ENCODE data around the gene STIMATE.

STIMATE gene

DNA sequence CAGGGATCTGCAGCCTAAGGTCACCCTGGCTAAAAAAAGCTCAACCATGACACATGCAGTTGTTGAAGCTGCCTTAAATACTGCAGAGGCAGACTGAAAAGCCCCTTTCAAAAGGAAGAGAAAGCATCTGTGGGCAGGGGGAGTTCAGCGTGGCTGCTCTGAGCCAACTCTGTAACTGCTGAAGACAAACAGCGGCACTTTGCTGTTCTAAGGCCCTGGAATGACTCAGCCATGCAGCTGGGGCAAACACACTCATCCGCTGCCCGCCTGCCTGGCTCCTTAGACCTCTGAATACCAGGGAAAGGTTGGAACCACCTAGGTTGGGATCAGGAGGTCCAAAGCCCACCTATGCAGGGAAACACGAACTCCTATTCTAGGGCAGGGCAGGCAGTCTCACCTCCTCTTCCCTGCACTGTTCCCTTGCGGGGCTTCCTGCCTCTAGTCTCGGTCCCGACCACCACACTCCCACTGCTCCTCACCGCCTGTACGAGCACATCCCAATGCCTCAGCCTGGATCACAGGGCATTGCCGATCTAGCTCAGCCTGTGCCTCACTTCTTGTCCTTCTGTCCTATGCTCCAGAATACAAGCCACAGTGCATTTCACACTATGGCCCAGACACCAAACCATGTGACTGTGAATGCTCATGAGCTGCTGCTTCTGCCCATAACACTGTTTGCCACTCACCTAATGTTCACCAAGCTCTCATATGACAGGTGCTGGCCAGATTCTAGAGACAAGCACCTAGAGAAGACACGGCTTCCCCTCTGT is 56.0 kb downstream of the STIMATE start:
- no peak for DNase-seq (ENCODE audit: low read depth)

DNA sequence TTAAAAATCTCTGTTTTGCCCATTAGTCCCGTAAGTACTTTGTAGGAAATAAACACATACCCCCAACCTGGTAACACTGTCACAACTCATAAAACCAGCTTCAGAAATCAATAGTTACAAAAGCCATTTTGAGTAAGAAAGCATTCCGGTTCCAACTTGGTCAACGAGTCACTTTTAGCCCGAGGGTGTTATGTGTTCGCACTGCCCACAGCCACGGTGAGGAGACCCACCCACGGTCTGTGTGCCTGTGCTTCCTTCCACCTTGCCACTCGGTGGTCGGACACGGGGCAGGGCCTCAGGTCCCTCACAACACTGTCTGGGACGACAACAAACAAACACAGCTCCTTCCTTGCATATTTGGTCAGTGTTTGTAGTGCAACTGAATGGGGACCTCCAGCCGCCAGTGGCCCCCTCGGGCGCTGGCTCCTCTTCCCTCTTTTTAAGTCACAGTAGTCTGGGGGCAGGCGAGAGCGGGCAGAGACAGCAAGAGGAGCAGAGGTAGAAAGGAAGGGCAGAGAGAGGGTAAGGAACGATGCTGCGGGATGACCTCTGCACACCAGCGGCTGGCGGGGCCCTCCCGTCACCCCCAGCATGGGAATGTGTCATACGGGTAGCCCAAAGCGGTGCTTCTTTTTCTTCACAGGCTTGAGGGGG is 57.3 kb downstream of the STIMATE start:
- no peak for DNase-seq (ENCODE audit: low read depth)

DNA sequence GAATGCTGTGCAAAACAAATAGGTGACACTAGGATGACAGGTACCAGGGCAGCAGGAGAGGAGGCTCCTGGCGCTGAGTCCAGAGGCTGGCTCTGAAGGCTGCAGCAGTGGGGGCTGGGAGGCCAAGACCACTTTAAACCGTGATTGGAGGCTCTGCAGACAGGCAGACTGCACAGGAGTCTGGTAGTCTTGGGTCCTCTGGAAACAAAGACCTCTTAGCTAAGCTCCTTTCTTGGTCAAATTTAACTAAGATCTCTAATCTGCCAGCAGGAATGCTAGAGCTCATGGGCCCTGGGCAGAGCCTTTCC is 58.1 kb downstream of the STIMATE start:
- no peak for DNase-seq (ENCODE audit: low read depth)

DNA sequence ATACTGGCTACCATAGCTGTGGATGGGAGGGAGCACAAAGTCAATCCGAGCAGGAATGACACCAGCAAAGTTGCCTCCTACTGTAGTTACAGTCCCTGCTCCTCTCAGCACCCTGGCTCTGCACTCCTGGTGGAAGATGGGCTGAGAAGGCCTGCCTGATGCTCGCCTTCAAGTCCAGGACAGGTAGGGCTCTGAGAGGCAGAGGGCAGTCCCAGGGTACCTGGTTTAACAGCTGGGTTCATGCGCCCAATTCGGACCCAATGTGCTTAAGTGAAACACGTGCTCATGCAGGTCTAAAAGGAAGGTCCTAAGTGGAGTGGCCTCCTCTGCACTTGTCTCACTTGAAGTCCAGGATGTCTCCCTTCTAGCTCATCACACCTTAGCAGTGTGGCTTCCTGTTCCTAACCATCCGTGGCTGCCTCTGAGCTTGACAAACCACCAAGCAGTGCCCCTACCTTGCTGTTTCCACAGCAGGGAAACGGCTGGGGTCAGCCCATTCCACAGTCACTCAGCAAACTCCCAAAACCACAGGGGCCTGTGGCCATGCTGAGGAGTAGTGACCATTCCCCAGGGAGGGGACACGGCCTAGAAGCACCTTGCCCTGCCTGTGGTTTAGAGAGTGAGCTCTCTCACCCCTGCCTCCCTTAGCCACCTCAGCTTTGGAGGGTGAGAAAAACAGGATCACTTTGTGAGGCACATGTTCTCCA is 58.6 kb downstream of the STIMATE start:
- DNase-seq (ENCODE audit: low read depth), result no peak

DNA sequence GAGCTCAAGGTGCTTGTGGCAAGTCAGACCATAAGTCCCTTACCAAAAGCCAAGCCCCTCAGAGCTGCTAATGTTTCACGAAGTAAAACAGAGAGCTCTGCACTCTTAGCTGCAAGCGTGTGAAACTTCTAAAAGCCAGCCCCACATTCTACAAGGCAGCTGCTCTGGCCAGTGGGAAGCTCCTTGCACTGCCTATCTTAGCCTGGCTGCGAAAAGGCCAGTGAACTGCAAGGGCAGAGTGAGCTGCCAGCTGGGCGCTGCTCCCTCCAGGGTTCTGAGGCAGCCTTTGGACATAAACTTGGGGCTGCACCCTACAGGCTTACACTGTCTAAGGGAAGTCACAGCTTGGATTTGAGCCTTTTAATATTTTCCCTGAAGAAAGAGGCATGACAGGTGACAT is 60.4 kb downstream of the STIMATE start:
- no peak for DNase-seq (ENCODE audit: low read depth)

DNA sequence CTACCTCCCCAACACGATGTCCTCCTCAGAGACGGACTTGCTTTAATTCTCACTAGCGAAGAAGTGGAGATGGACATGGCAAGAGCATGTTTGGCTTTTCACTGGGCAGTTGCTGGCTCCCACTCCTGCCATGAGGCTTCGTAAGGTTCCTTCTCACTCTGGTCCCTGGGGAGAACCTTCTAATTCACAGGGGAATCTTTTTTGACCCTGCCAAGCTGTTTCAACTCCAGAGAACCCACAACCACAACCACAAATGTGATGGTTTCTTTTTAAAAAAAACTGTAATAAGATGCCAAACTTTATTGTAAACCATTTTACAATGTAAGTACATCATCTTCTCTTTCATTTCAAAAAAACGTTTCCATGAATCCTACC is 60.9 kb downstream of the STIMATE start:
- DNase-seq (ENCODE audit: low read depth), result no peak

DNA sequence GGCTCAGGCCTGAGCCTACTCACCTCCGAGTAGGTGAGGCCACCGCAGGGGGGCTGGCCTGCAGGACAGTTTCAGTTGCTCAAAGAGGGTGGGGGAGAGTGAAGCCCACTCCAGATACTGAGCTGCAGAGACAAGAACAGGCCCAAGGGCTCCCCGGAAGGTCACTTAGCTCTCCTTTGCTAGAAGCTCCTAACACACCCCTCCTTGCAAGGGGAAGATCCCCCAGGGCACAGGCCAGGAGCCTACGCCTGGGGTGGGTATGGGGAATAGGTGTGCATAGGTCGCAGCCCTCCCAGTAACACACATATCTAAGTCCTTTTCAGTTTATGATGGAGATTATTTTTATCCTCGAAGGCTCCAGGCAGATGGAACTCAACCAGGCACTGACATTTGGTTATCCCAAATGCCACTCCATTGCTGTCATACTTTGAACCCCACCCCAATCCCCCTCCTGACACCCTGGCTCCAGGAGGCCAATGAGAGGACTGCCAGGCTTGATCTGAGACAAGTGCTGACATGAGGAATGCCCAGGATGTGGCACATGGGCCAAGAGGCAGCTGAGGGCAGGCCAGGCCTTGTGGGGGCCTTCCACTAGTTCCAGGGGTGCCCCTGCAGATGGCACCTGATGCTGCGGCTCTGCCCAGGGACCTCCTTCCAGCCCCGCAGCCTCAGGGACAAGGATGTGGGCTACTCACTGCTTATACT is 61.4 kb downstream of the STIMATE start:
- no peak for DNase-seq (ENCODE audit: low read depth)

DNA sequence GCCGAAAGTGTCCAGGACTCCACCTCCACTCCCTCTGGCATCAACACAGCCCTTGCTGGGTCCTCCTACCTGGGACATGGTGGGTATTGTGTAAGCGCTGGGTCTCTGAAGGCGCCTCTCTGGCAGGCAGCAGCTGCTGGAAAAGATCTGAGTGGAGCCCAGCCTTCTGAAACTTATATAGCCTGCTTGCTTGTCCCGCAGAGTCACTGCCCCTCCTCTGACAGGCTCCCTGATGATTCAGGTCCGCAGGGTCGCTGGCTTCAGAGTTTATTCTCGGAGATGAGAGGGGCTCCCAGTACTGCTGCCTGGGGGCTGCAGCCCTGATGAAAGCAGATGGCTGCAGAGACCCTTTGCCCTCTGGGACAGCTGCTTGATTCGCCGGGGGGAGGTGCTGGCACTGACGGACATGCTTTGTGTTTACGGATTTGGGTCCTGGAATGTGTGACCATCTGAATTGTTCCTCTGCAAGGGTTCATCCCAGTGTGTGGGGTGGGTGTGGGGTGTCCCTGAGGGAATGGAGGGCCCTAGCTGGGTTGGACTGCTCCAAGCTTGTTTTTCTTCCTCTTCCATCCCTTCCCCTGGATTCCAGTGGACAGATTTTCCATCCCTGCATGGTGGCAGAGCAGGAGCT is 62.4 kb downstream of the STIMATE start, which contains the start of gene MUSTN1:
Gene MUSTN1 (minus strand): TSS at position 149 of the 631 bp plus-strand sequence. CDS start 71 bp downstream, at position 78.
- DNase-seq (ENCODE audit: low read depth), result no peak

DNA sequence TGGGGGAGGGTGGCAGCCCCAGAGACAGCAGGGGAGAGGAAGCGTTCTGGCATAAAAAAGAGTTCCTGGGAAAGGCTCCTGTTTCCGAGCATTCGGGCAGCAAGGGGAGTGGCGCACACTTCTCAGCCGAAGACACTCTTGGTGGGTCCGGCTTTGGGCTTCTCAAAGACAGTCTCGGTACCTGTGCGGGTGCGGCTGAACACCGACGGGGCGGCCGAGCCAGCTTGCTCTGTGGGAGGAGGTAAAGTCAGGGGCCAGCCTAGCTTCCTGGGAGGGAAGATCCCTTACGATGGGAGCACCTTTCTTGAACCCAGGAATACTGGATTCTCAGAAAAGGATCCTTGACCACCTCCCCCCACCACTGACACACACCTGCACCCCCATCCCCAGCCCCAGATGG is 64.1 kb downstream of the STIMATE start:
- DNase-seq (ENCODE audit: low read depth), result no peak

DNA sequence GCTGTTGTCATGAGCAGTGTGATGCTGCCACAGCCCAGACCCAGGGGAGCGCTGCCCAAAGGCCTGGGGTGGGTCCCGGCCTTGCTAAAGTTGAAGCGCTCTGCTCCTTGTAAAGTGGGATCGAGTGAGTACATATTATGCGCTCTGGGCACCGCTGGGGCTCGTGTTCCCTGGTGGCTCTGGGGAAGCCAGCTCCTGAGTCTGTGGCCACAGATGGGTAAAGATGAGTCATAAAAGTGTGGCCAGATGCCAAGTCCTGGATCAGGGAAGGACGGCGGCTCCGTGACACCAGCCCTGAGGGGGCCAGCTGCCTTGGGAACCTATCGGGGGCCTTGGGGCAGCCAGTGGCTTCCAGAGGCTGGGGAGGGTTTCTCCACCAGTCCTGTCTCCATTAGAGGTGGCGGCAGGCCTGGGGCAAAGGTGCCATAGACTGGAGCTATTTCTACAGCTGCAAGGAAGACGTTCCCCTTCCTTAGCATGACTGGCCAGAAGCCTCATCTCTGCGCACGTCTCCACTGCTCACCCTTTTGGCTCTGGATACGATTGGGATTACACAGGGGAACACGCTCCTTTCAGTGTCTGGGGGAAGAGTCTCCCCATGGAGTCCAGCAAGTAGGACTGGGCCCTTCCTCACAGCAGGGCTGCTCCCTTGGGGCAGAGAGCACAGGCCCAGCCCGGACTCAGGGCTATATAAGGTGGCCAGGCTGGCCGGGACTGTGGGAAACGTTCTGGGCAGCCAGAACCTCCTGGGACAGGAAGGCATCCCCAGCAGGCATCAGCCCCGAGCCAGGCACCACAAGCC is 65.6 kb downstream of the STIMATE start:
- no peak for DNase-seq (ENCODE audit: low read depth)

DNA sequence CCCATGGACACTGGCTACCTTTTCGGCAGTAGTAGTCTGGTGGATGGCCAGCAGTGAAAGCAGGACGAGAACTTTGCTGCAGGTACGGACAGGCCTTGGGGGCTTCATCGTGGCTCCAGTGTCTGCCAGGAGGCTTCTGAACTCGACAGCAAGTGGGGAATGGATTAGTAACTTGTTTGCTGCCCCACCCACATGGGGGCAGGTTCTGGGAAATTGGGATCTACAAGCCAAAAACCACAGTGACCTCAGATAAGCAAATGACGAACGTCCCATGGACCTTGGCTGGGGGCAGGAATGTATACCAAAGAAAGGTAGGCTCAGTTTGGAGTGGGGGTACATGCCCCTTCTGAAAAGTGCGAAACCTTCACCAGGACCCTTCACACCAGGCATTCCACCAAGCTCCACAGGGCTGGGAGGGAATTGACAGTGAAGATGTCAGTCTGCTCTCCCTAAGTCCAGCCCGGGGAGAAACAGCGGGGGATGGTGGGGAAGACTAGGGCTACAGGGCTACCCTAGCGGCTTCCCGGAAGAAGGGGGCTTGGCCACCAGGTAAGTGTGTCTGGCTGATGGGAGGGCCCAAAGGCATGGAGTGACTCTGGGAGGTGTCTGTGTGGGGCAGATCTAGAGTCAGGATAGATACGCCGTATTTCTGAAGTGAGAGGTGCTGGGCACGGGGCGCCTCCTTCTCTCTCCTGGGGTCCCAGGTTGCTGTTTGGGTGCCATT is 66.7 kb downstream of the STIMATE start, which contains the start of gene ITIH4:
Gene ITIH4 (minus strand): TSS at position 138 of the 724 bp plus-strand sequence. CDS start 30 bp downstream, at position 108.
- no peak for DNase-seq (ENCODE audit: low read depth)

DNA sequence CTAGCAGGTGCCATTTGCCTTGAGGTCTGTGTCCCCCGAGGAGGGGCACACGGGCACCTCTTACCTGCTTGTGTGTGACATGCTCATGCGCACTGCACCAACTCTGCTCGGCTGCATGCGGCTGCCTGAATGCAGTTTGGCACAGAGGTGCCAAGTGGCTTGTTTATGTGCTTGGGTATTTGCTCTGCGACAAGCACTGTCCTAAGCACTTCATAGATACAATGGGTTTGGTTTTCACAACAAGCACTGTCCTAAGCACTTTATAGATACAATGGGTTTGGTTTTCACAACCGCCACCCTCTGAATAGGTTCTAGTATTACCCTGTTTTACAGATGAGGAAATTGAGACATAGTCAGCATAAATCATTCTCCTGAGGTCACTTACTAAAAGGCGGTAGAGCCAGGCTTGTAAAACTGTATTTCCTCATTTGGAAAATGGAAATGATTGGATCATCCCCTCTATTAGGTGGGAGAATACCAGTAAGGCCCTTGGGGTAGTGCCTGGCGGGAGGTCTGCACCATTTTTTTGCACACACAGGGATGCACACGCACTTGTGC is 67.4 kb downstream of the STIMATE start:
- no peak for DNase-seq (ENCODE audit: low read depth)

DNA sequence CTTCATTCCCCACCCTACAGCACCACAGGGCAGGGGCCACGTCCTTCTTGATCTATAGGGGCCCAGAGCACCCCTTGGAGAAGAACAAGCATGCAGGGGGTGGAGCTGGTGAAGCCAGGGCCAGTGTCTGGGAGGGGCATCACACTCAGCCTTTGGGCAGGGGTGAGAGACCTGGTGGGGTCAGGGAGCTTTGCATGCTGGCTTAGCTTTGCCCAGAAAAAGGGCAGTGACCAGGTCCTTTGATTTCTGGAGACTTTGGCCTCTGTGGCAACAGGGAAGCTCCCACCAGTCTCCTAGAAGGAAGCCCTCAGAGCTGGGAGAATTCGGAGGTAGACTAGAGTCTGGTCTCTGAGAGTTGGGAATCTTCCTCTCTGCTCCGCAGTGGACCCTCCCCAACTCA is 67.9 kb downstream of the STIMATE start:
- no peak for DNase-seq (ENCODE audit: low read depth)

DNA sequence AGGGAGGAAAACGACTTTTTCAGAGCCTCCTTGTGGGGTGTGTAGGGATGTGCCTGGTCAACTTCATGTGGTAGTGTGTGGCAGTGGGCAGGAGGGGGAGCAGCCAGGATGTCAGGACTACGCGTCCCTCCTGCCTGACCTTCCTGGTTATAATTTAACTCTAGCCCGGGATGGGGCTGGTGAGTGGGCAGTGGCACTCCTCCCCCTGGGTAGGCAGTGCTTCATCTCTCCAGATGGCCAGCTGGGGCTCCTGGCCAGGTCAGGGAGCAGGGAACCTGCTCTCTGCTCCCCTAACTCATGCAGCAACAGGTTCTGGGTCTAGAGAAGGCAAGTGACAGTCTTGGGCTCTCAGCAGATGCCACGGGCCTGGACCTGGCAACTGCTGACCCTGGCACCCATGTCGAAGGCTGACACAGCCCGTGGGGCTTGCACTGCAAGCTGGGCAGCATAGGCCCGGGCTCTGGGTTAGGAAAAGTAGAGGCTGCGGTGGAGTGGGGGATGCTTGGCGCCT is 69.4 kb downstream of the STIMATE start:
- DNase-seq (ENCODE audit: low read depth), result no peak

DNA sequence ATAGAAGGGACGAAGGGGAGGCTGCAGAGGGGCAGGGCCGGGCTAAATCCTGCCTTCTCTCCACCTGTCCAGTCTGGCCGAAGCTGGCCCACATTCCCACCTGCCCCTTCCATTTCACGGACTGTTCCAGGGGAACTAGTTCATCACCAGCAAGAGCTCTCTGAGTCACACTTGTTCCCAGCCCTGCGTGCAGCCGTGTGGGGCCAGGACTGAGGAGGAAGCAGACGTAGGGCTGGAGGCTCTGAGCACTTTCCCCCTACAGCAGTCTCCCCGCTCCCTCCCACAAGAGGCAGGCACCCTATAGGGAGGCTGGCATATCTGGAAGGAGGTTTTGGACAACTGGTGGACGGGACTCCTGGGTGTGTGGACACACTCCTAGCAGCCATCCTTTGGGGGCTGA is 69.9 kb downstream of the STIMATE start:
- no peak for DNase-seq (ENCODE audit: low read depth)

DNA sequence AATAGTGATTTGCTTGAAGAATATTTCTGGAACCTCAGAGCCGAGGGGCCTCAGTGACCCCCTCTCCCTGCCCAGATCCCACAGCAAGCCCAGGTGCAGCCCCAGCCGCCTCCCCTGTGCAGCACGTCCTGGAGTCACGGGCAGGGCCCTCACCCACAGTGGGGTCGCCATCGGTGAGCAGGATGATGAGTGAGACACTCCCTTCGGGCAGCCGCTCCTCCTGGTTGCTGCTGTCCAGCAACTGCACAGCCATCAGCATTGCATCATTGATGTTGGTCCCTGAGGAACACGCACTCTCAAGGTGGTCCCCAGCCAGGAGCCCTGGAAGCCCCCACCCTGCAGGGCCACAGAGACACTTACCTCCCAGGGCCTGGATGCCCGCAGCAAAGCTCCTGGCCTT is 73.3 kb downstream of the STIMATE start:
- DNase-seq (ENCODE audit: low read depth), result no peak

DNA sequence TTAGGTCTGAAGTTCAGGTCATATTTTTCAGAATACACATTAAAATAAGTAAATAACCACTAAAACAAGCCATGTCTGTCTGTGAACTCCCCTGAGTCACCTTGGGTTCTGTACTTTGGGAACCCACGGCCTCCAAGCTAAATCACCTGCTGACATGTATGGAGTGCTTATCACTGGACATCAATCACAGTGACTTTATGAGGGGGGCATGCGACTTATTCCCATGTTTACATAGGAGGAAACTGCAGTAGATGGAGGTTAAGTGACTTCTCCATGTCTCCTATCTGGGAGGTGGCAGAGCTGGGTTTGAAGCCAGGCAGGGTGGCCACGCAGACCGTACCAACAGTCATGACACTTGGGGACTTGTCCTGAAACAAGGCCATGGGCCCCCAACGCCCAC is 75.0 kb downstream of the STIMATE start:
- DNase-seq (ENCODE audit: low read depth), result no peak

DNA sequence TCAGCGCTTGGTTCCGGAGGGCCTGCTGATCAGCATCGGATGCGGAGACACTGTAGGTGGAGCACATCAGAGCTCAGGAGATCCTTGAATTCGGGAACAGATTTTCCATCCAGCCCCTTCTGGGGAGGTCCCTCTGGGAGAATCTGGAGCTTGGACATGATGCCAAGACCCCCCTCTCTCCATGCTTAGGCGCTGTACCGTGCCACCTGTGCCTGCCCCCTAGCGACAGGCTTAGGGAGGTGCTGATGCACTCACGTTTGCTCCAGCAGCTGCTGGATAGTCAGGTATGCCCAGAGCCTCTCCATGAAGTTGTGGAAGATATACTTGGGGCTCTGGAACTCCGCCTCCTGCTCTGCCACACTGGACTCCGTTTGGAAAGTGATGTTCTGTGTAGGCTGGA is 76.6 kb downstream of the STIMATE start:
- no peak for DNase-seq (ENCODE audit: low read depth)

DNA sequence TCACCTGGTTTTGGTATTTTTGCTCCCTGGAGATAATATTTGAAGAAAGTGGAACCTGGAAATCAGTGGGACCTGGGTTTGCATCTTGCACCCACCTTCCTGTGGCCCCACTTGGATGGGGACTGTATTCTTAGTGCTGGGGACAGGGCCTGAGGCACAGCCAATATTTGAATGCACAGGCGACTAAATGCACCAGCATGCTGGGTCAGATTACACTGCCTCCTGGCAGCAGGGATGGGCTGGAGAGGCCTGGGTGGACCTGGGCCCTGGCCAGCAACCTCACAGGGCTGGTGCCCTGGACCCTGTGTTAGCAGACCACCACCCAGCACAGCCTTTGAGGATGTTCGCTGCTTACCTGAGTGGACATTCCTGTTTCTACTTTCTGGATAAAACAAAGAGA is 77.4 kb downstream of the STIMATE start:
- DNase-seq (ENCODE audit: low read depth), result no peak

DNA sequence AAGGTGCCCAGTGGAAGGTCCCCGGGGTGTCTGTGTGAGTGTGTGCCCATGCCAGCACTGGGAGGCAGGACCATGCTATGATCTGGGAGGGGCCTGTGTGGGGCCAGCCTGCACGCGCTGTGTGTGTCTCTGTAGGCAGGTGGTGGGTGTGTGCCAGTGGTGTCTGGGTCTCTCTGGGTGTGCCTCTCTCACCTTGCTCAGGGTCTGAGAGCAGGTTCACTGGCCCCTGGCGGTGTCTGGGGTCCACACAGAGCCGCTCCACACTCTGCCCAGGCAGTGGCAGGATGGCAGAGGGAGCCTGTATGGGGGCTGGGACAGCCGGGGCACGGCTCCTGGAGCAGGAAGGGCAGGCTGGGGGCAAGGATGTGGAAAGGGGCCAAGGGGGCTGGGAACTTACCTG is 79.5 kb downstream of the STIMATE start:
- DNase-seq (ENCODE audit: low read depth), result no peak
